Fibroblast of skin of abdomen (primary cell): Measurements from ENCODE around the gene PODXL2.
"Not testable (repeated sequence)": the region's sequence is repeated elsewhere in the genome, so short reads cannot be mapped to it uniquely, and the experiment has no call there.

ENCODE experiments used
- DNase-seq: peaks from one replicate; pipeline ENCODE4 v3.0.0-alpha.2; 2013

PODXL2 gene

GRCh38 chr3:127691974-127692373 is 63.0 kb downstream of the PODXL2 start:
- no peak for DNase-seq

- no peak for DNase-seq
Measured at GRCh38 chr3:127692501-127693335, 63.7 kb downstream of the PODXL2 start.

- DNase-seq, result no peak
Measured at GRCh38 chr3:127693336-127693843, 64.4 kb downstream of the PODXL2 start.

GRCh38 chr3:127694467-127695215 is 65.7 kb downstream of the PODXL2 start:
- DNase-seq, result no peak

- DNase-seq, result peak; percentile 87
Measured at GRCh38 chr3:127697551-127698240, 68.7 kb downstream of the PODXL2 start.

GRCh38 chr3:127698286-127698685 is 69.3 kb downstream of the PODXL2 start:
- no peak for DNase-seq

GRCh38 chr3:127698691-127699415 is 69.9 kb downstream of the PODXL2 start:
- no peak for DNase-seq

- no peak for DNase-seq
Measured at GRCh38 chr3:127699416-127700300, 70.7 kb downstream of the PODXL2 start.

GRCh38 chr3:127700406-127700805 is 71.4 kb downstream of the PODXL2 start:
- DNase-seq, result no peak

GRCh38 chr3:127701280-127701911 is 72.4 kb downstream of the PODXL2 start:
- no peak for DNase-seq

- DNase-seq, result no peak
Measured at GRCh38 chr3:127702151-127702578, 73.2 kb downstream of the PODXL2 start.

- not testable (repeated sequence) for DNase-seq
Measured at GRCh38 chr3:127704840-127705239, 75.9 kb downstream of the PODXL2 start.

GRCh38 chr3:127706312-127706711 is 77.3 kb downstream of the PODXL2 start:
- no peak for DNase-seq

GRCh38 chr3:127706785-127707351 is 77.9 kb downstream of the PODXL2 start:
- DNase-seq, result no peak

- no peak for DNase-seq
Measured at GRCh38 chr3:127707851-127708411, 78.9 kb downstream of the PODXL2 start.

- no peak for DNase-seq
Measured at GRCh38 chr3:127708837-127709236, 79.9 kb downstream of the PODXL2 start.

GRCh38 chr3:127709320-127710060 is 80.5 kb downstream of the PODXL2 start:
- no peak for DNase-seq

GRCh38 chr3:127710155-127710941 is 81.4 kb downstream of the PODXL2 start:
- DNase-seq, result no peak
